GM12878 (cell line): ENCODE data around the gene TRUB2. TPM values are rescaled to one million over a fixed set of nuclear protein-coding genes. Genes with fewer than 3 reads are reported as not detected.

Experiments used
- ATAC-seq: fragments of 200-7000 bp; cut with Tn5 transposase; 3 replicates; pipeline ENCODE4 v1.9.1; 2020; ENCODE audit warnings: mild to moderate bottlenecking, moderate library complexity
- BruUV-seq: library from RNA; stranded (reverse); fragments of 400-500 nt; replicated peaks from 2 replicates; lab custom pipeline; 2021; lab: Mats Ljungman, UMichigan
- CTCF ChIA-PET: fragments of 300-600 bp; sonication (Branson Sonifier 250); formaldehyde crosslinking; extraction: SDS; loops from one replicate; lab custom pipeline; 2021; ENCODE audit warnings: inconsistent platforms; lab: Yijun Ruan, JAX
- POLR2A ChIA-PET: fragments of 350-600 bp; formaldehyde crosslinking; extraction: SDS; loops from one replicate; lab custom pipeline; 2021; ENCODE audit warnings: inconsistent platforms; lab: Charles Lee
- RAD21 ChIA-PET: fragments of 300-600 bp; sonication (Branson Sonifier 250); formaldehyde crosslinking; loops from one replicate; lab custom pipeline; 2023; ENCODE audit warnings: antibody characterized with exemption; ENCODE audit not compliant: unreplicated experiment; lab: Charles Lee
- SMC1A ChIA-PET: fragments of 300-600 bp; sonication (Branson Sonifier 250); formaldehyde crosslinking; loops from one replicate; lab custom pipeline; 2023; ENCODE audit not compliant: unreplicated experiment, uncharacterized antibody; lab: Charles Lee
- DNase-seq: peaks from one replicate; pipeline ENCODE4 v3.0.0-alpha.2; 2011; ENCODE audit warnings: low read depth, low spot score
- FAIRE-seq: peaks from 3 replicates; lab custom pipeline; 2011; peaks lifted over from hg19 to GRCh38; lab: Jason Lieb, UNC
- H2AFZ ChIP-seq: 2 replicates; pipeline ENCODE4 v1.6.0; 2011; ENCODE audit warnings: low read depth, low read length, control low read depth; ENCODE audit not compliant: control insufficient read depth
- H3K27ac ChIP-seq: 2 replicates; pipeline ENCODE4 v1.5.1; 2011; ENCODE audit warnings: control low read depth; ENCODE audit not compliant: control insufficient read depth, insufficient read depth
- H3K27me3 ChIP-seq, 2 experiments: replicated peaks in 1 of 2; 2 replicates each; pipeline versions ENCODE4 v1.6.0 to v1.6.1; 2011; ENCODE audit warnings: low read length in 1 of 2; ENCODE audit not compliant: control insufficient read depth in 2 of 2, insufficient read depth in 2 of 2
- H3K36me3 ChIP-seq, 2 experiments: 2 replicates each; pipeline ENCODE4 v1.5.1; 2011; ENCODE audit warnings: low read length in 1 of 2; ENCODE audit not compliant: control insufficient read depth in 2 of 2, insufficient read depth in 2 of 2
- H3K4me1 ChIP-seq: 2 replicates; pipeline ENCODE4 v1.6.1; 2011; ENCODE audit warnings: mild to moderate bottlenecking, low read length, moderate library complexity, mixed read lengths; ENCODE audit not compliant: control insufficient read depth, insufficient read depth
- H3K4me2 ChIP-seq: 2 replicates; pipeline ENCODE4 v1.6.0; 2011; ENCODE audit warnings: control low read depth; ENCODE audit not compliant: control insufficient read depth, insufficient read depth
- H3K4me3 ChIP-seq: fragments of 200-600 bp; sonication (generic); 2 replicates; pipeline ENCODE4 v1.5.1; 2016
- H3K79me2 ChIP-seq: 2 replicates; pipeline ENCODE4 v1.6.0; 2011; ENCODE audit warnings: low read length; ENCODE audit not compliant: control insufficient read depth, insufficient read depth
- H3K9ac ChIP-seq: 2 replicates; pipeline ENCODE4 v1.8.0; 2011; ENCODE audit warnings: low read length, control low read depth, mixed read lengths; ENCODE audit not compliant: control insufficient read depth, insufficient read depth
- H3K9me3 ChIP-seq: replicated peaks from 3 replicates; pipeline ENCODE4 v1.5.1; 2011; ENCODE audit warnings: mild to moderate bottlenecking, low read length; ENCODE audit not compliant: control insufficient read depth, insufficient read depth
- H4K20me1 ChIP-seq: 2 replicates; pipeline ENCODE4 v1.6.0; 2011; ENCODE audit not compliant: control insufficient read depth, insufficient read depth
- CREM ChIP-seq: IDR thresholded peaks from 2 replicates; pipeline ENCODE4 v1.6.1; 2014; ENCODE audit warnings: antibody characterized with exemption, low read depth
- KDM1A ChIP-seq: fragments of 200-600 bp; sonication (generic); IDR thresholded peaks from 2 replicates; pipeline ENCODE4 v1.6.1; 2016; ENCODE audit warnings: borderline replicate concordance
- MEF2A ChIP-seq: IDR thresholded peaks from 2 replicates; pipeline ENCODE4 v1.6.1; 2011; ENCODE audit warnings: low read depth, mild to moderate bottlenecking, low read length, moderate library complexity; ENCODE audit not compliant: insufficient read depth
- NR2C2 ChIP-seq: IDR thresholded peaks from 2 replicates; pipeline ENCODE4 v1.6.1; 2011; ENCODE audit warnings: borderline replicate concordance, low read depth; ENCODE audit not compliant: control insufficient read depth, insufficient read length
- NRF1 ChIP-seq: conservative IDR thresholded peaks from 2 replicates; pipeline ENCODE4 v1.6.1; 2011; ENCODE audit warnings: mild to moderate bottlenecking, low read depth, low read length, improper control_type of control experiment
- PML ChIP-seq: IDR thresholded peaks from 2 replicates; pipeline ENCODE4 v1.6.1; 2012; ENCODE audit warnings: low read length, inconsistent platforms
- SMAD1 ChIP-seq: fragments of 450-650 bp; IDR thresholded peaks from 2 replicates; pipeline ENCODE4 v1.6.1; 2018; ENCODE audit warnings: mild to moderate bottlenecking, low read depth; ENCODE audit not compliant: partially characterized antibody
- SMAD5 ChIP-seq: IDR thresholded peaks from 2 replicates; pipeline ENCODE4 v1.6.1; 2016; ENCODE audit warnings: antibody characterized with exemption, low read depth
- ZNF274 ChIP-seq: IDR thresholded peaks from one replicate; pipeline ENCODE4 v1.8.0; 2011; ENCODE audit not compliant: insufficient read length, insufficient read depth
- ZZZ3 ChIP-seq: IDR thresholded peaks from 2 replicates; pipeline ENCODE4 v1.6.1; 2011; ENCODE audit warnings: low read depth; ENCODE audit not compliant: control insufficient read depth, insufficient read length
- in situ Hi-C: fragments of 300-500 bp; cut with MboI; formaldehyde crosslinking; loops from 9 replicates; pipeline ENCODE4 v1.14.3; 2018; ENCODE audit warnings: mixed read lengths
- intact Hi-C: fragments of 100-400 bp; cut with micrococcal nuclease; formaldehyde crosslinking; loops from one replicate; pipeline ENCODE4 v1.14.2; 2022; ENCODE audit not compliant: unreplicated experiment
- polyA plus RNA-seq, 11 experiments: library from polyadenylated mRNA; depleted of rRNA in 4 of 11; unstranded in 6 of 11; stranded (reverse) in 5 of 11; fragments of >200 nt; fragmentation: Nextera tagmentation in 4 of 11; fragmentation: Illumina TruSeq in 1 of 11; extraction: Ambion mirVana in 4 of 11; extraction: Trizol in 1 of 11; gene quantifications; 1 replicate in 1 of 11; 2 replicates in 10 of 11; pipeline versions ENCODE4 v1.2.1 to v1.2.3, GENCODE V29; 2011 to 2016; ENCODE audit warnings: inconsistent platforms in 2 of 11, missing spikeins in 2 of 11, low read depth in 1 of 11
- total RNA-seq, 4 experiments: library from RNA; depleted of rRNA in 3 of 4; stranded (reverse); fragments of >200 nt in 3 of 4; fragmentation: Illumina TruSeq in 1 of 4; extraction: Trizol in 1 of 4; gene quantifications; 2 replicates each; pipeline versions ENCODE4 v1.2.1 to v1.2.3, GENCODE V29; 2013 to 2021
- TF ChIP-seq, protein P1 (sequence below): fragments of 150-350 bp; IDR thresholded peaks from 2 replicates; pipeline ENCODE4 v1.6.1; 2014; ENCODE audit warnings: mild to moderate bottlenecking, low read depth, low read length
- TF ChIP-seq, protein P2 (sequence below): IDR thresholded peaks from 2 replicates; pipeline ENCODE4 v1.6.1; 2012; ENCODE audit warnings: low read depth, low read length, improper control_type of control experiment
- TF ChIP-seq, protein P3 (sequence below): fragments of 450-650 bp; formaldehyde crosslinking; IDR thresholded peaks from 2 replicates; pipeline ENCODE4 v1.4.0; 2020; ENCODE audit warnings: mild to moderate bottlenecking, moderate library complexity

TRUB2 gene
- total and polyA plus RNA-seq, 10 of the 15 experiments (the other 5 are each of a cell fraction or from before 2014, with no cell fraction given), result 2.8 to 70.5 (median 37.2) TPM

DNA sequence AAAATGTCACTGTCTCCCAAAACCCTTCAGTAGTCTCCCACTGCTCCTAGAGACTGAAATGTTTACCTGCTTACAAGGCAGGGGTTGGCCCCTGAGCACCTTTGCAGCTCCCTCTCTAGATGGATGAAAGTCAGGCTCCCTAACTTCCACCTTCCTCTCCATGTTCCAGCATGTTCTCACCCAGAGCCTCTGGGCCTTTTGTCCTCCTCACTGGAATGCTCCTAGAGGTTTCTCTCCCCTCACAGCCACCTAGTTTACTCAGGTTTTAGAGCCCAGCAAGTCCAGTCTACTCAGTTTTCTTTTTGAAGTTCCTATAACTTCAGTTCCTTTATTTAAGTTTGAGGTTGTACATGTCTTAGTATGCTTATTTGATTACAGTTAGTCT is 48.1 kb upstream of the TRUB2 start:
- no peak for ATAC-seq
- no peaks in the 10 kb centered on the region for H3K9me3 ChIP-seq
- no peaks in the 10 kb centered on the region for H4K20me1 ChIP-seq
- TF ChIP-seq NRF1 (no peak), CREM (no peak), ZNF274 (no peak), SMAD1 (no peak), ZZZ3 (no peak), NR2C2 (no peak), MEF2A (no peak), PML (no peak), SMAD5 (no peak), KDM1A (no peak)
- TF ChIP-seq, protein P1, sequence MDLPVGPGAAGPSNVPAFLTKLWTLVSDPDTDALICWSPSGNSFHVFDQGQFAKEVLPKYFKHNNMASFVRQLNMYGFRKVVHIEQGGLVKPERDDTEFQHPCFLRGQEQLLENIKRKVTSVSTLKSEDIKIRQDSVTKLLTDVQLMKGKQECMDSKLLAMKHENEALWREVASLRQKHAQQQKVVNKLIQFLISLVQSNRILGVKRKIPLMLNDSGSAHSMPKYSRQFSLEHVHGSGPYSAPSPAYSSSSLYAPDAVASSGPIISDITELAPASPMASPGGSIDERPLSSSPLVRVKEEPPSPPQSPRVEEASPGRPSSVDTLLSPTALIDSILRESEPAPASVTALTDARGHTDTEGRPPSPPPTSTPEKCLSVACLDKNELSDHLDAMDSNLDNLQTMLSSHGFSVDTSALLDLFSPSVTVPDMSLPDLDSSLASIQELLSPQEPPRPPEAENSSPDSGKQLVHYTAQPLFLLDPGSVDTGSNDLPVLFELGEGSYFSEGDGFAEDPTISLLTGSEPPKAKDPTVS, result no peak
- TF ChIP-seq, protein P2, sequence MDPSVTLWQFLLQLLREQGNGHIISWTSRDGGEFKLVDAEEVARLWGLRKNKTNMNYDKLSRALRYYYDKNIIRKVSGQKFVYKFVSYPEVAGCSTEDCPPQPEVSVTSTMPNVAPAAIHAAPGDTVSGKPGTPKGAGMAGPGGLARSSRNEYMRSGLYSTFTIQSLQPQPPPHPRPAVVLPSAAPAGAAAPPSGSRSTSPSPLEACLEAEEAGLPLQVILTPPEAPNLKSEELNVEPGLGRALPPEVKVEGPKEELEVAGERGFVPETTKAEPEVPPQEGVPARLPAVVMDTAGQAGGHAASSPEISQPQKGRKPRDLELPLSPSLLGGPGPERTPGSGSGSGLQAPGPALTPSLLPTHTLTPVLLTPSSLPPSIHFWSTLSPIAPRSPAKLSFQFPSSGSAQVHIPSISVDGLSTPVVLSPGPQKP, result no peak
- TF ChIP-seq, protein P3, sequence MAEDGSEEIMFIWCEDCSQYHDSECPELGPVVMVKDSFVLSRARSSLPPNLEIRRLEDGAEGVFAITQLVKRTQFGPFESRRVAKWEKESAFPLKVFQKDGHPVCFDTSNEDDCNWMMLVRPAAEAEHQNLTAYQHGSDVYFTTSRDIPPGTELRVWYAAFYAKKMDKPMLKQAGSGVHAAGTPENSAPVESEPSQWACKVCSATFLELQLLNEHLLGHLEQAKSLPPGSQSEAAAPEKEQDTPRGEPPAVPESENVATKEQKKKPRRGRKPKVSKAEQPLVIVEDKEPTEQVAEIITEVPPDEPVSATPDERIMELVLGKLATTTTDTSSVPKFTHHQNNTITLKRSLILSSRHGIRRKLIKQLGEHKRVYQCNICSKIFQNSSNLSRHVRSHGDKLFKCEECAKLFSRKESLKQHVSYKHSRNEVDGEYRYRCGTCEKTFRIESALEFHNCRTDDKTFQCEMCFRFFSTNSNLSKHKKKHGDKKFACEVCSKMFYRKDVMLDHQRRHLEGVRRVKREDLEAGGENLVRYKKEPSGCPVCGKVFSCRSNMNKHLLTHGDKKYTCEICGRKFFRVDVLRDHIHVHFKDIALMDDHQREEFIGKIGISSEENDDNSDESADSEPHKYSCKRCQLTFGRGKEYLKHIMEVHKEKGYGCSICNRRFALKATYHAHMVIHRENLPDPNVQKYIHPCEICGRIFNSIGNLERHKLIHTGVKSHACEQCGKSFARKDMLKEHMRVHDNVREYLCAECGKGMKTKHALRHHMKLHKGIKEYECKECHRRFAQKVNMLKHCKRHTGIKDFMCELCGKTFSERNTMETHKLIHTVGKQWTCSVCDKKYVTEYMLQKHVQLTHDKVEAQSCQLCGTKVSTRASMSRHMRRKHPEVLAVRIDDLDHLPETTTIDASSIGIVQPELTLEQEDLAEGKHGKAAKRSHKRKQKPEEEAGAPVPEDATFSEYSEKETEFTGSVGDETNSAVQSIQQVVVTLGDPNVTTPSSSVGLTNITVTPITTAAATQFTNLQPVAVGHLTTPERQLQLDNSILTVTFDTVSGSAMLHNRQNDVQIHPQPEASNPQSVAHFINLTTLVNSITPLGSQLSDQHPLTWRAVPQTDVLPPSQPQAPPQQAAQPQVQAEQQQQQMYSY (CRISPR knock-in tag), result no peak
- peak overlapping the region; percentile 95 for H2AFZ ChIP-seq
- peak overlapping the region; percentile 91 for H3K4me2 ChIP-seq
- no peaks in the 10 kb centered on the region; a peak in 1 of 4 replicates for H3K36me3 ChIP-seq
- no TSS peak for BruUV-seq
- H3K27ac ChIP-seq, result peak overlapping the region; percentile 89
- in situ Hi-C loops, result no loop called here
- peak overlapping the region; percentile 99 for H3K4me3 ChIP-seq
- FAIRE-seq, result no peak
- intact Hi-C loops, result no loop called here
- ChIA-PET SMC1A (interaction anchor here (2.7 kb wide), 1 partner anchor 8 kb away, joined by 19 read pairs; no protein-coding TSS in a partner anchor), POLR2A (interaction anchor here (0.7 to 1.9 kb wide), 8 partner anchors 50 to 658 kb away, joined by 3 to 8 read pairs (median 4); partner anchors contain the start of genes CERCAM, GOLGA2, SH3GLB2 and SWI5), RAD21 (interaction anchor here (1.1 to 2.8 kb wide), 4 partner anchors 9 to 448 kb away, joined by 3 to 18 read pairs (median 7); partner anchors contain the start of genes CERCAM and ENDOG), CTCF (interaction anchor here (0.7 to 4.0 kb wide), 6 partner anchors 9 to 560 kb away, joined by 3 to 61 read pairs (median 5); partner anchors contain the start of gene ENDOG)
- peak overlapping the region; percentile 93 for H3K9ac ChIP-seq
- H3K27me3 ChIP-seq, result no peaks in the 10 kb centered on the region
- H3K4me1 ChIP-seq, result no peaks in the 10 kb centered on the region
- H3K79me2 ChIP-seq, result peaks cover 33% of the 10 kb centered on the region
- no peak for DNase-seq
